Tibial nerve (tissue), 4 donors: Measurements from ENCODE around the gene LCN10.

ENCODE experiments used
- CTCF ChIP-seq, 5 experiments: fragments of 200-600 bp in 3 of 5; fragments of 450-650 bp in 2 of 5; sonication (generic) in 3 of 5; IDR thresholded peaks; one replicate each; pipeline ENCODE4 v1.5.1; 2016 to 2019; ENCODE audit warnings: antibody characterized with exemption in 5 of 5, mild to moderate bottlenecking in 3 of 5, moderate library complexity in 2 of 5
- EP300 ChIP-seq, 2 donors: sonication (generic); formaldehyde crosslinking; IDR thresholded peaks; one replicate each; pipeline ENCODE4 v1.6.1; 2017; ENCODE audit warnings: antibody characterized with exemption in 2 of 2, mild to moderate bottlenecking in 1 of 2

- TF ChIP-seq CTCF (IDR thresholded peaks at IDR 0.05) = no peak
- no peak for TF ChIP-seq EP300 (IDR thresholded peaks at IDR 0.05)
These were observed 34.2 kb upstream of the LCN10 start for GRCh38 chr9:136776947-136777346.
